Psoas muscle (tissue), 8 donors: ENCODE measurements around the gene ELFN2. TPM values are rescaled to one million over a fixed set of nuclear protein-coding genes. Genes with fewer than 3 reads are reported as not detected.

Experiments used
- ATAC-seq, 4 donors: fragments of 200-7000 bp; cut with Tn5 transposase; one replicate each; pipeline ENCODE4 v1.9.1; 2020; ENCODE audit warnings: moderate library complexity in 3 of 4, mild to moderate bottlenecking in 2 of 4
- DNase-seq, 2 donors: peaks; one replicate each; pipeline ENCODE4 v3.0.0-alpha.2; 2020
- H3K27ac ChIP-seq: fragments of 200-600 bp; one replicate; pipeline ENCODE4 v1.8.0; 2022
- H3K27me3 ChIP-seq, 3 donors: fragments of 200-600 bp in 1 of 3; one replicate each; pipeline versions ENCODE4 v1.6.1 to v1.8.0; 2013 to 2022; ENCODE audit warnings: low read length in 2 of 3, mild to moderate bottlenecking in 2 of 3, moderate library complexity in 1 of 3; ENCODE audit not compliant: insufficient read depth in 3 of 3
- H3K36me3 ChIP-seq, 2 donors: fragments of 200-600 bp in 1 of 2; one replicate each; pipeline versions ENCODE4 v1.6.1 to v1.8.0; 2013 to 2022; ENCODE audit warnings: low read depth in 1 of 2, mild to moderate bottlenecking in 1 of 2, moderate library complexity in 1 of 2; ENCODE audit not compliant: insufficient read depth in 1 of 2
- H3K4me1 ChIP-seq: fragments of 200-600 bp; one replicate; pipeline ENCODE4 v1.8.0; 2022
- H3K4me3 ChIP-seq: fragments of 200-600 bp; one replicate; pipeline ENCODE4 v1.8.0; 2022; ENCODE audit warnings: mild to moderate bottlenecking
- H3K9me3 ChIP-seq: fragments of 200-600 bp; one replicate; pipeline ENCODE4 v1.8.0; 2022
- CTCF ChIP-seq: fragments of 200-600 bp; IDR thresholded peaks from one replicate; pipeline ENCODE4 v1.8.0; 2022; ENCODE audit warnings: antibody characterized with exemption
- WGBS, 3 donors: extraction: QIAGEN DNeasy Blood & Tissue Kit; methylation state at CpG; one replicate each; pipeline versions ENCODE4 v1.1.6 to v1.1.7; 2013; 5-methylcytosine and 5-hydroxymethylcytosine counted together
- intact Hi-C, 2 donors: fragments of 100-400 bp; cut with DNase I; formaldehyde crosslinking; loops; one replicate each; pipeline versions ENCODE4 v1.11.0 to v1.14.2; 2022
- polyA plus RNA-seq, 3 donors: library from polyadenylated mRNA; stranded (reverse); fragments of 200-250 nt; gene quantifications; one replicate each; pipeline ENCODE4 v1.2.3, GENCODE V29; 2013
- total RNA-seq, 4 donors: library from RNA; stranded (reverse); fragmentation: NEBNext Ultra II Directional in 2 of 4; extraction: Animal tissue kit (Norgen Biotek cat#: 25700) in 2 of 4; gene quantifications; one replicate each; pipeline versions ENCODE4 v1.2.1 to v1.2.4, GENCODE V29; 2021 to 2023
- donor health status: healthy with polysubstance abuse.
- donor health status: DM: no; HTN: no; CAD: no; lungs with moderate emphysema.
- donor health status: Bipolar disorder and iron deficiency.
- donor health status: healthy.
- donor health status: DM: yes; HTN: yes; CAD: no.
- donor health status: DM: no; HTN: no; CAD: no.
- donor health status: DM: no; HTN: no; CAD: no.
- donor health status: DM: yes; HTN: yes; CAD: no.

Gene ELFN2
- total and polyA plus RNA-seq, 7 donors, result 0.01 to 0.05 (median 0.01) TPM; not detected in 4

- no peaks in the 10 kb centered on the region for H3K36me3 ChIP-seq
- no peaks in the 10 kb centered on the region for H3K4me1 ChIP-seq
- no peaks in the 10 kb centered on the region for H3K9me3 ChIP-seq
- H3K4me3 ChIP-seq, result no peak overlapping the region
- no peak overlapping the region for H3K27ac ChIP-seq
- H3K27me3 ChIP-seq, result peaks cover 0 to 26% (median 5%) of the 10 kb centered on the region in 3 donors
- WGBS, 3 donors, result 71 to 77% (median 75%) methylated on average over 8 of the region's 8 CpGs
- intact Hi-C loops, result no loop called here
- no peak for DNase-seq
- ATAC-seq, result no peak
- no peak for TF ChIP-seq CTCF
Measured at GRCh38 chr22:37473437-37473946, 46.2 kb upstream of the ELFN2 start.

GRCh38 chr22:37472418-37473006, 45.2 kb upstream of the ELFN2 start:
- H3K9me3 ChIP-seq, result no peaks in the 10 kb centered on the region
- H3K27ac ChIP-seq, result no peak overlapping the region
- H3K27me3 ChIP-seq, result peaks cover 0 to 29% (median 5%) of the 10 kb centered on the region in 3 donors
- H3K4me3 ChIP-seq, result no peak overlapping the region
- H3K4me1 ChIP-seq, result no peaks in the 10 kb centered on the region
- 16 to 26% (median 26%) methylated on average over 8 of the region's 8 CpGs for WGBS, 3 donors
- H3K36me3 ChIP-seq, result no peaks in the 10 kb centered on the region
- no peak for TF ChIP-seq CTCF
- ATAC-seq, result no peak
- intact Hi-C loops, result no loop called here
- no peak for DNase-seq

GRCh38 chr22:37471727-37472417, 44.6 kb upstream of the ELFN2 start:
- TF ChIP-seq CTCF, result no peak
- Histone ChIP-seq H3K9me3 (no peaks in the 10 kb centered on the region), H3K36me3 (no peaks in the 10 kb centered on the region), H3K4me3 (no peak overlapping the region), H3K27ac (no peak overlapping the region), H3K4me1 (no peaks in the 10 kb centered on the region), H3K27me3 (peaks cover 0 to 35% (median 3%) of the 10 kb centered on the region in 3 donors)
- DNase-seq (no peak), ATAC-seq (no peak)
- WGBS, 3 donors, result 63 to 71% (median 70%) methylated on average over 9 of the region's 9 CpGs
- intact Hi-C loops, result no loop called here

- DNase-seq (no peak), ATAC-seq (no peak)
- H3K36me3 ChIP-seq, result no peaks in the 10 kb centered on the region
- peaks cover 0 to 38% (median 1%) of the 10 kb centered on the region in 3 donors for H3K27me3 ChIP-seq
- no peak overlapping the region for H3K27ac ChIP-seq
- 68 to 81% (median 71%) methylated on average over 5 of the region's 5 CpGs for WGBS, 3 donors
- H3K4me3 ChIP-seq, result no peak overlapping the region
- intact Hi-C loops, result no loop called here
- H3K9me3 ChIP-seq, result no peaks in the 10 kb centered on the region
- no peaks in the 10 kb centered on the region for H3K4me1 ChIP-seq
- TF ChIP-seq CTCF, result no peak
Measured at GRCh38 chr22:37470087-37470445, 42.8 kb upstream of the ELFN2 start.
